Endothelial cell of umbilical vein (primary cell): ENCODE results near the gene C21orf58. TPM values are rescaled to one million over a fixed set of nuclear protein-coding genes. Genes with fewer than 3 reads are reported as not detected.

Source experiments
- BruUV-seq: library from RNA; stranded (reverse); fragments of 400-500 nt; replicated peaks from 2 replicates; lab custom pipeline; 2021; lab: Mats Ljungman, UMichigan
- CTCF ChIA-PET: fragments of 300-600, 350-600 bp; sonication (Branson Sonifier 250); formaldehyde crosslinking; loops from one replicate; lab custom pipeline; 2021; ENCODE audit warnings: antibody characterized with exemption, inconsistent platforms; lab: Charles Lee
- POLR2A ChIA-PET: fragments of 300-600, 350-600 bp; sonication (Branson Sonifier 250); formaldehyde crosslinking; loops from one replicate; lab custom pipeline; 2021; ENCODE audit warnings: antibody characterized with exemption, inconsistent platforms; lab: Charles Lee
- DNase-seq: peaks from one replicate; pipeline ENCODE4 v3.0.0-alpha.2; 2011; ENCODE audit warnings: low read depth, low spot score
- FAIRE-seq: peaks from 2 replicates; lab custom pipeline; 2011; peaks lifted over from hg19 to GRCh38; lab: Jason Lieb, UNC
- H2AFZ ChIP-seq: 2 replicates; pipeline ENCODE4 v1.6.0; 2012; ENCODE audit warnings: low read depth, low read length, control low read depth, inconsistent platforms
- H3K27ac ChIP-seq: 2 replicates; pipeline ENCODE4 v1.5.1; 2011; ENCODE audit warnings: low read depth, mild to moderate bottlenecking, control low read depth, low read length, moderate library complexity; ENCODE audit not compliant: insufficient read depth
- H3K27me3 ChIP-seq, 2 experiments: 2 replicates each; pipeline versions ENCODE4 v1.6.0 to v1.6.1; 2011; ENCODE audit warnings: low read length in 2 of 2, mixed read lengths in 1 of 2; ENCODE audit not compliant: control insufficient read depth in 2 of 2, insufficient read depth in 2 of 2
- H3K36me3 ChIP-seq, 2 experiments: 2 replicates in 1 of 2; 3 replicates in 1 of 2; pipeline ENCODE4 v1.5.1; 2011; ENCODE audit warnings: low read length in 2 of 2, mild to moderate bottlenecking in 1 of 2, moderate library complexity in 1 of 2; ENCODE audit not compliant: control insufficient read depth in 2 of 2, insufficient read depth in 2 of 2; ENCODE audit errors: extremely low read depth in 1 of 2
- H3K4me1 ChIP-seq: 3 replicates; pipeline ENCODE4 v1.5.1; 2011; ENCODE audit warnings: mild to moderate bottlenecking, low read length; ENCODE audit not compliant: control insufficient read depth, insufficient read depth; ENCODE audit errors: extremely low read depth
- H3K4me2 ChIP-seq: 2 replicates; pipeline ENCODE4 v1.6.1; 2011; ENCODE audit warnings: low read length, control low read depth, mixed read lengths; ENCODE audit not compliant: insufficient read depth
- H3K4me3 ChIP-seq, 3 experiments: fragments of 200-600 bp in 1 of 3; sonication (generic), shearing (Covaris generic) in 1 of 3; replicated peaks in 1 of 3; 2 replicates each; pipeline ENCODE4 v1.5.1; 2011 to 2016; ENCODE audit warnings: control low read depth in 3 of 3, low read length in 3 of 3, mild to moderate bottlenecking in 2 of 3, inconsistent platforms in 1 of 3, low read depth in 1 of 3, moderate library complexity in 1 of 3; ENCODE audit not compliant: insufficient read depth in 1 of 3
- H3K79me2 ChIP-seq: 2 replicates; pipeline ENCODE4 v1.6.0; 2012; ENCODE audit warnings: low read length, inconsistent platforms; ENCODE audit not compliant: control insufficient read depth, insufficient read depth
- H3K9ac ChIP-seq: replicated peaks from 2 replicates; pipeline ENCODE3; 2011; ENCODE audit warnings: low read length, control low read depth; ENCODE audit not compliant: insufficient read depth; ENCODE audit errors: extremely low read depth
- H3K9me1 ChIP-seq: replicated peaks from 3 replicates; pipeline ENCODE4 v1.6.0; 2011; ENCODE audit warnings: mild to moderate bottlenecking, low read length; ENCODE audit not compliant: control insufficient read depth, insufficient read depth; ENCODE audit errors: extremely low read depth
- H3K9me3 ChIP-seq: replicated peaks from 2 replicates; pipeline ENCODE4 v1.5.1; 2012; ENCODE audit warnings: low read length, inconsistent platforms; ENCODE audit not compliant: control insufficient read depth, insufficient read depth
- H4K20me1 ChIP-seq: replicated peaks from 2 replicates; pipeline ENCODE3; 2011; ENCODE audit warnings: mild to moderate bottlenecking, low read length; ENCODE audit not compliant: control insufficient read depth, insufficient read depth; ENCODE audit errors: extremely low read depth
- CTCF ChIP-seq, 2 donors: IDR thresholded peaks; 1 replicate in 1 of 2; 2 replicates in 1 of 2; pipeline ENCODE4 v1.5.1; 2011; ENCODE audit warnings: low read length in 2 of 2, mild to moderate bottlenecking in 2 of 2, moderate library complexity in 2 of 2, control low read depth in 1 of 2, inconsistent platforms in 1 of 2, low read depth in 1 of 2; ENCODE audit not compliant: insufficient read depth in 1 of 2; ENCODE audit errors: extremely low read depth in 1 of 2
- EZH2 ChIP-seq: IDR thresholded peaks from 2 replicates; pipeline ENCODE4 v1.6.1; 2012; ENCODE audit warnings: borderline replicate concordance, low read depth, mild to moderate bottlenecking, moderate library complexity, low read length, inconsistent platforms; ENCODE audit not compliant: severe bottlenecking
- FOS ChIP-seq: IDR thresholded peaks from 2 replicates; pipeline ENCODE4 v1.6.1; 2011; ENCODE audit warnings: mild to moderate bottlenecking, low read length, moderate library complexity, borderline replicate concordance; ENCODE audit not compliant: insufficient read depth
- GATA2 ChIP-seq: IDR thresholded peaks from 2 replicates; pipeline ENCODE4 v1.7.0; 2011; ENCODE audit warnings: low read depth, mild to moderate bottlenecking, moderate library complexity, mixed read lengths, low read length; ENCODE audit not compliant: insufficient read length, insufficient read depth
- JUN ChIP-seq: IDR thresholded peaks from 2 replicates; pipeline ENCODE4 v1.6.1; 2011; ENCODE audit warnings: borderline replicate concordance, low read depth; ENCODE audit not compliant: insufficient read length, insufficient read depth
- MAX ChIP-seq: IDR thresholded peaks from 2 replicates; pipeline ENCODE4 v1.6.1; 2011; ENCODE audit not compliant: insufficient read depth, insufficient read length
- MYC ChIP-seq: IDR thresholded peaks from one replicate; pipeline ENCODE4 v1.6.1; 2011; ENCODE audit warnings: mild to moderate bottlenecking, low read depth, low read length
- POLR2A ChIP-seq: IDR thresholded peaks from 2 replicates; pipeline ENCODE4 v1.6.1; 2012; ENCODE audit warnings: low read depth, mild to moderate bottlenecking, control low read depth, low read length
- POLR2AphosphoS5 ChIP-seq: IDR thresholded peaks from 2 replicates; pipeline ENCODE4 v1.6.1; 2012; ENCODE audit warnings: low read depth, mild to moderate bottlenecking, control low read depth, low read length, moderate library complexity; ENCODE audit not compliant: insufficient read depth
- dilution Hi-C: fragments of 300-500 bp; cut with MboI; formaldehyde crosslinking; loops from one replicate; pipeline ENCODE4 v1.15.0; 2019; ENCODE audit warnings: low sequenced_read_pairs; ENCODE audit not compliant: extremely low pct_ligation_motif_present
- intact Hi-C: fragments of 100-400 bp; cut with micrococcal nuclease; formaldehyde crosslinking; loops from one replicate; pipeline ENCODE4 v1.10.0; 2022
- polyA plus RNA-seq, 4 experiments: library from polyadenylated mRNA; depleted of rRNA in 3 of 4; stranded (reverse) in 3 of 4; unstranded in 1 of 4; fragments of >200 nt; gene quantifications; 2 replicates each; pipeline versions ENCODE4 v1.2.1 to v1.2.3, GENCODE V29; 2011 to 2012; ENCODE audit warnings: missing spikeins in 1 of 4
- total RNA-seq: library from RNA; stranded (reverse); gene quantifications from 2 replicates; pipeline ENCODE4 v1.2.3, GENCODE V29; 2021

Gene C21orf58
- total and polyA plus RNA-seq, 2 donors (not counting 3 experiments of a cell fraction or from before 2014, with no cell fraction given) = 6.0 to 24.3 TPM

- dilution Hi-C loops = no loop called here
These were observed 22.2 kb upstream of the C21orf58 start for GRCh38 chr21:46345861-46346260.

More at GRCh38 chr21:46345861-46346260, 22.2 kb upstream of the C21orf58 start:
- Histone ChIP-seq H4K20me1 (no peaks in the 10 kb centered on the region), H3K9me3 (no peaks in the 10 kb centered on the region), H3K4me2 (no peak overlapping the region), H3K4me3 (no peak overlapping the region), H3K27ac (no peak overlapping the region), H3K79me2 (peaks cover 23% of the 10 kb centered on the region), H2AFZ (no peak overlapping the region), H3K4me1 (no peaks in the 10 kb centered on the region), H3K9me1 (no peaks in the 10 kb centered on the region), H3K9ac (no peak overlapping the region), H3K36me3 (peaks cover 9 to 24% of the 10 kb centered on the region in 2 experiments), H3K27me3 (no peaks in the 10 kb centered on the region)
- TF ChIP-seq JUN = no peak
- TF ChIP-seq GATA2 = no peak
- TF ChIP-seq POLR2AphosphoS5 = no peak
- TF ChIP-seq EZH2 = no peak
- no peak for TF ChIP-seq MYC
- TF ChIP-seq FOS = no peak
- no peak for TF ChIP-seq CTCF (IDR thresholded peaks at IDR 0.05; ENCODE audit: extremely low read depth in 1 of 2, insufficient read depth in 1 of 2, low read depth in 1 of 2, low read length in 2 of 2)
- TF ChIP-seq MAX = no peak
- no peak for TF ChIP-seq POLR2A
- ChIA-PET POLR2A (no interaction called here), CTCF (no interaction called here)
- DNase-seq (no peak), FAIRE-seq (no peak)
- no TSS peak for BruUV-seq
- intact Hi-C loops = no loop called here
